ENCODE results near the gene NDRG3.
"Not testable (repeated sequence)": the region's sequence is repeated elsewhere in the genome, so short reads cannot be mapped to it uniquely, and the experiment has no call there.

NDRG3 gene

GRCh38 chr20:36687850-36688249 is 58.0 kb downstream of the NDRG3 start:
- DNase-seq (ENCODE audit: low read depth), result no peak

GRCh38 chr20:36686944-36687343 is 58.9 kb downstream of the NDRG3 start:
- no peak for DNase-seq (ENCODE audit: low read depth)

GRCh38 chr20:36686504-36686903 is 59.4 kb downstream of the NDRG3 start:
- no peak for DNase-seq (ENCODE audit: low read depth)

- DNase-seq (ENCODE audit: low read depth), result no peak
Measured at GRCh38 chr20:36684747-36685146, 61.1 kb downstream of the NDRG3 start.

DNA sequence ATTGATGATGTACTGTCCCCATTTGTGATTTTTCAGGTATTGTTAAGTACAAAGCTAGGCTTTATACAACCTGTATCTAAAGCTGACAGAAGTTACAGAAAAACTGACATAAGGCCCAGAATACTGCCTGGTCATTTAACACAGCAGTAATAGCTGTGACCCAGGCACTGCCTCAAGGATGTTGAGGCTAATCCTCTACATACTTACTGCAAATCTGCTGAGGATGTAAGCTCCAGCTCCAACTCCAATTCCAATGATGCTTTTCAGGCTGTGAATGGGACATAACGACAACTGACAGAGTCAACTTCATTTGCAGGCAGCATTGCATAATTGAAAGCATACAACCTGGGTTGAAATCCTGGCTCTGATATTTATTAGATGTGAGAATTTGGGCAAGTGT is 63.6 kb downstream of the NDRG3 start:
- DNase-seq (ENCODE audit: low read depth), result no peak

GRCh38 chr20:36677422-36677771 is 68.5 kb downstream of the NDRG3 start:
- DNase-seq (ENCODE audit: low read depth), result no peak

DNA sequence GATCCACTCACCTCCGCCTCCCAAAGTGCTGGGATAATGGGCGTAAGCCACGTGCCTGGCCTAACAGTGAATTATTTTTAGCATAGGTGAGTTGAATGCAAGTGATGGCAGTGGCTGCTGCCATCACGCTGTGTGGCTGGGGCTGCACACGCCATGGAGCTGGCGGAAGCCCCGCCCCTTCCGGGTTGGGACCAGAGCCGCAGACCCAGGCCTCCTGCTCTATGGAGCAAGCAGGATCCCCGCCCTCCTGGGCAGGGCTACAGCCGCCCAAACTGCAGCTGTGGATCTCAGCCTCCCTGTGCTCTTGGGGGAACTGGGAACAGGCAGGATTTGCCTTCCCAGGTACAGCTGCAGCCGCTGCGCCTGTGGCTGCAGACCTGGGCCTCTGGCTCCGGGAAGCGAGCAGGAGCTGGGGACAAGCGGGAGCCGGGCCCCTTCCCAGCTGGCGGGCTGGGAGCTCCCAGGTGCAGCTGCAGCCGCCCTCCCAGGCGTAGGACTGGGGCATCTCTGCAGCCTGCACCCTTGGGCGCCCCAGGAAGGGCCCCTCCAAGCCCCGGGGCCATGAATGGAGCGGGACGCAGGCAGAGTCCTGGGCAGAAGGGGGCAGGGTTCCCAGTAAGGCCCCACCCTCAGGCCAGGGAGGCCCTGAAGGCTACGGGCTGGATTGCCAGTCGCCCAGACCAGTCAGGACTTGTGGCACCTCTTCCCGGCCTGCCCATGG is 69.0 kb downstream of the NDRG3 start:
- DNase-seq (ENCODE audit: low read depth), result no peak

- DNase-seq (ENCODE audit: low read depth), result not testable (repeated sequence)
Measured at GRCh38 chr20:36675545-36675944, 70.3 kb downstream of the NDRG3 start.

DNA sequence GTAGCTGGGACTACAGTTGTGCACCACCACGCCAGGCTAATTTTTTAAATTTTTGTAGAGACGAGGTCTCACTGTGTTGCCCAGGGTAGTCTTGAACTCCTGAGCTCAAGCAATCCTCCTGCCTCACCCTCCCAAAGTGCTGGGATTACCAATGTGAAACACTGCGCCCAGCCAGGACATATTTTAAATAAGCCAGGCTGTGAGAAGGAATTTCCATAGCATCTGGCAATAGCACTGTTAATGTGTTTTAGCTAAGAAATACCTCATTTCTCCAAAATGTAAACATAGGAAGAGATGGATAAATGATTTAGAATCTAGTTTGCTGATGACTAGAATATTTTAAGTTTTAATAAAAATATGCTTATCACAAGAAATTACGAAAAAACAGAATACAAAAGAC is 72.9 kb downstream of the NDRG3 start:
- DNase-seq (ENCODE audit: low read depth), result no peak

- no peak for DNase-seq (ENCODE audit: low read depth)
Measured at GRCh38 chr20:36670665-36671357, 75.1 kb downstream of the NDRG3 start.

DNA sequence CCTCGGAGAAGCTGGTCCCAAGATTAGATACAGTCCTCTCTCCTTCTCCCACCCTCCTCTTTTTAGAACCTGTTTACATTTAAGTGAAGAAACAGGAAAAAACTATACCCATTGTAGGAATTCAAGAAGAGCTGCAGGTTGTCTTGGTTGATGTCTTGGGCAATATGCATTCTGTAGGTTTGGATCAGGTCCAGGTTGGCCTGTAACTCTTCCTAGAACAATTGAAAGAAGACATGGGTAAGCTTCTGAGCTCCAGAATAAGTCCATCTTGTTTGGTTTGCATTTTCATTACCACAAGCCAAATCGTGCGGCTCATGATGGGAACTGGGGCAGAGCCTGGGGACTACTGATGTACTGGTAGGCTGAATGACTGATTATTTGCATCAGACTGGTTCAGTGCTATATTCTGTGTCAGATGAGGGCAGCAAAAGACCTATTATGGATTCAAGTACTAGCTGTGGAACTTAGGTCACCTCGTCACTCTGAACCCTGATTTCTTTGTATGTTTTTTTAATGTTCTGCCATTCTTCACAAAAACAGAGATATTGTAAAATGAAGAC is 79.6 kb downstream of the NDRG3 start:
- no peak for DNase-seq (ENCODE audit: low read depth)

DNA sequence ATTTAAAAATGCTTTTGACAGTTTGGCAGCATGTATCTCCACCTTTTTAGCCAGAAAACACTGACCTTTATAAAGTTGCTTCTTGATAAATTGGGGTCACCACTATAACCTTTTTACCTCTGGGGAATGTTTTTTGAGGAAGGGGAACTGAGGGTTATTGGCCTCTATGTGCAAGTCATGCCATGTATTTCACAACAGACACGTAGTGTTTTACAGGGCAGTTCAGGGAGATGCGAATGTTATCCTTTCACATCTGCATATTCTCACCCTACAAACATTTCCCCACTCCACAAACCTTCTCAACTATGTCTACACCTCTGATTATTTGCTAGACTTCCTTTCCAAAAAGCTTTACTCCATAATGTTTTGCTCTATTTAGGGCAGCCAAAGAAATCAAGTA is 82.9 kb downstream of the NDRG3 start:
- DNase-seq (ENCODE audit: low read depth), result no peak

GRCh38 chr20:36658300-36658699 is 87.6 kb downstream of the NDRG3 start:
- DNase-seq (ENCODE audit: low read depth), result no peak

DNA sequence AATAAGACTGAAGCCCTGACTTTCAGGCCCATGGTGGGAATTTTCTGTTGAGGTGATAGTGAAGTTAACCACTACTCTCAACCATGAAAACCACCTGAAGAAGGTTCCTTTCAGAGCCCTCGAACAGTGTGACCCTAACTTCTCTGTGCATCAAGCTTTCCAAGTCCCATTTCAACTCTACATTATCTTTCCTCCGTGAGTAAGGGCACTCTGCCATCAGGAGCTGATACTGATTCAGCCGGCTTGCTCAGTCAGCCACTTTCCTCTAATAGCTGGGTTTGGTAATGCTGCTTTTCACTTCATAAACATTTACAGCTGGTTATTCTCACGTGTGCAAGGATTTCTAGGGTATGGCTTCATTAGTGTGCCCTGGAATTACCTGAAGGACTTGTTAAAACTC is 89.2 kb downstream of the NDRG3 start:
- no peak for DNase-seq (ENCODE audit: low read depth)

GRCh38 chr20:36655004-36655403 is 90.9 kb downstream of the NDRG3 start:
- no peak for DNase-seq (ENCODE audit: low read depth)

GRCh38 chr20:36654506-36654905 is 91.4 kb downstream of the NDRG3 start:
- no peak for DNase-seq (ENCODE audit: low read depth)

DNA sequence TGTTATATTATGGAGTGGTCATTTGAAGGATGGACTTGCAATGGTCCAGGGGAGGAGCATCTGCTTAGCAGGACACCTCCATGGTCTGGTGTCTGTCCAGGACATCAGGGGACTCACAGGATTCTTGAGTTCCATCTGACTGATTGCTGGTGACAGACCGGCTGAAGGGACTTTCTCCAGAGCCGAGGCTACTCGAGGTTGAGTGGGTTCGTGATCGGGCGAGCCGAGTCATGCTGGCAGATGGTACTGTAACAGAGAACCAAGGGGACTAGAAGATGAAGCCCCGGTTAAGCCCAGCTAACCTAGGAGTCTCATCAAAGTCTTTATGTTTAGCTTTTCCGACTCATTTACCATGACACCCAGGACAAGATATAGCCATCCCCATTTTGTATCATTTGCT is 92.4 kb downstream of the NDRG3 start:
- DNase-seq (ENCODE audit: low read depth), result no peak

DNA sequence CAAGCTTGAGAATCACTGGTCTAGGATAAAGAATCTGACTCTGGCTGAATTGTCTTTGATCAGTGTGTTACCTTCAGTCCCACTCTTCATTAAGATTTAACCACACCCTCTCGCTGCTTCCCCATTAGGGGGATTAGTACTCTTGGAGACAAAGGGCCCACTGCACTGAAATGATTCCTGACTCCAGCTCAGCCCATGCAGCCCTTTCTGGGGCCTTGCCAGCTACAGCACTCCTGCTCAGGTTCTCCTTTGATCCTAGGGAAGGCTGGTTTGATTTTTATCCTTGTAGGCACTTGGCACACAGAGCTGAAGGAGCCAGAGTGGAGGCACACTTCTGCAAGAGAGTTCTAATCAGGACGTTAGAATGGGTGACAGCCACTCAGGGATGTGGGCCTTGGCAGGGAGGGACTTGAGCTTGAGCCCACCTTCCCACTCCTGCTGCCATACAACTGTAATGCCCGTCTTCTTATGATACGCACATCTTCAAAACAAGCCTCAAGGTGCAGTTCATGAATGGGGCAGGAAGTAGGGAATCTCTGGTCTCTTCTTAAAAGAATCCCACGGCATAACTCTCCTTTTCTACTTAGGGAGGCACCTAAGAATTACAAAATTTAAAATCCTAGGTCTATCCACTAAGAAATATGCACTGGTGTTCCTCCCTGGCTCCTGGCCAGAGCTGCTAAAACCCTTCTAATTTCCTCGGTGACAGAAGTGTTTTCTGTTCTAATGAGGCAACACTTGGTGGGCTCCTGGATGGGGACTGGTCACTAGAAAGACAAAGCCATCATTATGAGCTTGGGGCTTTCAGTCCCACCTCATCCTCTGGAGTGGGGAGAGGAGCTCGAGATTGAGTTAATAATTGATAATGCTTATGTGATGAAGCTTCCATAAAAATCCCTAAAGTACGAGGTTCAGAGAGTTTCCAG is 98.4 kb downstream of the NDRG3 start:
- no peak for DNase-seq (ENCODE audit: low read depth)

DNA sequence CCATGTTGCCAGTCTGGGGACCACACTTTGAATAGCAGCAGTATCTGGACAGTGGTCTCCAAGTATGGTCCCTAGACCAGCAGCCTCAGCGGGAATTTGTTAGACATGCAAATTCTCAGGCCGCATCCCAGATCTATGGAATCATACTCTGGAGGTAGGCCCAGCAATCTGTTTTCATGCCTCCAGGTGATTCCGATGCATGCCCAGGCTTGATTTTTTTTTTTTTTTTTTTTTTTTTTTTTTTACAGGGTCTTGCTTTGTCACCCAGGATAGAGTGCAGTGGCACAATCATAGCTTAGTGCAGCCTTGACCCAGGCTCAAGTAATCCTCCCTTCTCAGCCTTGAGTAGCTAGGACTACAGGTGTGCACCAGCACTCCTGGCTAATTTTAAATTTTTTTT is 99.2 kb downstream of the NDRG3 start:
- no peak for DNase-seq (ENCODE audit: low read depth)

GRCh38 chr20:36645998-36646397 is 99.9 kb downstream of the NDRG3 start, which contains the start of gene SLA2:
Gene SLA2, minus strand, starts transcription at chr20:36646196. Its CDS starts 4,861 bp downstream, at chr20:36641335.
- DNase-seq (ENCODE audit: low read depth), result no peak

DNA sequence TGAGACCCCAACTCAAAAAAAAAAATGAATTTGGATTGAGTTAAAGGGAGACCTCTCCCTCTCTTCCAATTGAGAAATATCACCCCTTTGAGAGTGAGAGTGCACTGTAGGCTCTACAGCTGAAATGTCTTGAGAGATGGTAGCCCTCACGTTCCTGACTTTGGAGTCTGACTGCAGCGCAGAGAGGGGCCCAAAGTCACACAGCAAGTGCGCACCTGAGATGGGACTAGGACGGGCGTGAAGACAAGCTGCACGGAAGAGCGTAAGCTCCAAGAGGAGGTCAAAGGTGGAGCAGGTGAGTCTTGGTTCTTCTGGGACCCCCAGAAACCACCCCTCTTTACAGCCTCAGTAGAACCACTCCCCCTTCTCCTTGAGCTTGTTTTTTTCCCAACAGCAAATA is 100.5 kb downstream of the NDRG3 start:
- DNase-seq (ENCODE audit: low read depth), result no peak

- no peak for DNase-seq (ENCODE audit: low read depth)
Measured at GRCh38 chr20:36644706-36645095, 101.2 kb downstream of the NDRG3 start.

Data from GM04503 (cell line).